ENCODE measurements around the gene PNMA6A.
"Not testable (repeated sequence)": the region's sequence is repeated elsewhere in the genome, so short reads cannot be mapped to it uniquely, and the experiment has no call there.

GRCh38 chrX:153028487-153028886, 43.8 kb upstream of the PNMA6A start:
- TF ChIP-seq, protein P1, sequence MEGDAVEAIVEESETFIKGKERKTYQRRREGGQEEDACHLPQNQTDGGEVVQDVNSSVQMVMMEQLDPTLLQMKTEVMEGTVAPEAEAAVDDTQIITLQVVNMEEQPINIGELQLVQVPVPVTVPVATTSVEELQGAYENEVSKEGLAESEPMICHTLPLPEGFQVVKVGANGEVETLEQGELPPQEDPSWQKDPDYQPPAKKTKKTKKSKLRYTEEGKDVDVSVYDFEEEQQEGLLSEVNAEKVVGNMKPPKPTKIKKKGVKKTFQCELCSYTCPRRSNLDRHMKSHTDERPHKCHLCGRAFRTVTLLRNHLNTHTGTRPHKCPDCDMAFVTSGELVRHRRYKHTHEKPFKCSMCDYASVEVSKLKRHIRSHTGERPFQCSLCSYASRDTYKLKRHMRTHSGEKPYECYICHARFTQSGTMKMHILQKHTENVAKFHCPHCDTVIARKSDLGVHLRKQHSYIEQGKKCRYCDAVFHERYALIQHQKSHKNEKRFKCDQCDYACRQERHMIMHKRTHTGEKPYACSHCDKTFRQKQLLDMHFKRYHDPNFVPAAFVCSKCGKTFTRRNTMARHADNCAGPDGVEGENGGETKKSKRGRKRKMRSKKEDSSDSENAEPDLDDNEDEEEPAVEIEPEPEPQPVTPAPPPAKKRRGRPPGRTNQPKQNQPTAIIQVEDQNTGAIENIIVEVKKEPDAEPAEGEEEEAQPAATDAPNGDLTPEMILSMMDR (conservative IDR thresholded peaks at IDR 0.05 in 1 of 2, IDR thresholded peaks at IDR 0.05 in 1 of 2; ENCODE audit: extremely low read depth in 1 of 2, insufficient read depth in 1 of 2, low read depth in 1 of 2, low read length in 2 of 2): not testable (repeated sequence)
- TF ChIP-seq EZH2 (IDR thresholded peaks at IDR 0.05; ENCODE audit: borderline replicate concordance, low read length): not testable (repeated sequence)

Data from mammary epithelial cell (primary cell).